Measurements from ENCODE around the gene ARNT2.
"Not testable (repeated sequence)": the region's sequence is repeated elsewhere in the genome, so short reads cannot be mapped to it uniquely, and the experiment has no call there.

The ARNT2 gene

GRCh38 chr15:80404057-80404760 is at the start of gene ARNT2:
Gene ARNT2, plus strand, starts transcription at chr15:80404382. Its CDS starts 134 bp downstream, at chr15:80404516.
- no peak for DNase-seq

GRCh38 chr15:80367094-80367493 is 37.1 kb upstream of the ARNT2 start:
- DNase-seq = no peak

- DNase-seq = no peak
These were observed 36.5 kb upstream of the ARNT2 start for GRCh38 chr15:80367661-80368060.

- DNase-seq = no peak
These were observed 32.3 kb upstream of the ARNT2 start for GRCh38 chr15:80371924-80372323.

GRCh38 chr15:80374441-80374840 is 29.7 kb upstream of the ARNT2 start:
- DNase-seq = no peak

GRCh38 chr15:80375968-80376891 is 28.0 kb upstream of the ARNT2 start:
- DNase-seq = no peak

GRCh38 chr15:80379693-80380092 is 24.5 kb upstream of the ARNT2 start:
- DNase-seq = no peak

GRCh38 chr15:80380154-80380553 is 24.0 kb upstream of the ARNT2 start:
- DNase-seq = no peak

- no peak for DNase-seq
These were observed 21.9 kb upstream of the ARNT2 start for GRCh38 chr15:80382285-80382684.

GRCh38 chr15:80384432-80384831 is 19.8 kb upstream of the ARNT2 start:
- DNase-seq = no peak

- no peak for DNase-seq
These were observed 18.0 kb upstream of the ARNT2 start for GRCh38 chr15:80386151-80386550.

- no peak for DNase-seq
These were observed 15.9 kb upstream of the ARNT2 start for GRCh38 chr15:80388326-80388725.

- no peak for DNase-seq
These were observed 14.8 kb upstream of the ARNT2 start for GRCh38 chr15:80389370-80389769.

GRCh38 chr15:80390942-80391341 is 13.2 kb upstream of the ARNT2 start:
- DNase-seq = not testable (repeated sequence)

- DNase-seq = no peak
These were observed 8.6 kb upstream of the ARNT2 start for GRCh38 chr15:80395616-80396015.

- no peak for DNase-seq
These were observed 8.1 kb upstream of the ARNT2 start for GRCh38 chr15:80396096-80396495.

GRCh38 chr15:80399508-80399907 is 4.7 kb upstream of the ARNT2 start:
- no peak for DNase-seq

GRCh38 chr15:80401456-80401855 is 2.7 kb upstream of the ARNT2 start:
- DNase-seq = no peak

- no peak for DNase-seq
These were observed 1.8 kb upstream of the ARNT2 start for GRCh38 chr15:80402339-80402738.

- DNase-seq = no peak
These were observed 498 bp upstream of the ARNT2 start for GRCh38 chr15:80403712-80404056.

- no peak for DNase-seq
These were observed 775 bp downstream of the ARNT2 start for GRCh38 chr15:80404761-80405553.

- no peak for DNase-seq
These were observed 1.3 kb downstream of the ARNT2 start for GRCh38 chr15:80405554-80405850.

- DNase-seq = no peak
These were observed 1.8 kb downstream of the ARNT2 start for GRCh38 chr15:80405970-80406369.

Measured in activated CD4-positive, alpha-beta T cell treated with anti-CD3 and anti-CD28 coated beads, Interleukin-2, amount 50 U/mL, for 1 hour (primary cell).